ENCODE data around the gene STX5.
A peak's percentile ranks its signal among the peaks of the same experiment; 100 is the strongest.

GRCh38 chr11:62855571-62856332 lies 23.9 kb upstream of the STX5 start:
- TF ChIP-seq CTCF (IDR thresholded peaks at IDR 0.05) (no peak), POLR2A (IDR thresholded peaks at IDR 0.05) (peak; percentile 97 to 98), EP300 (IDR thresholded peaks at IDR 0.05) (peak in 1 of 4 donors; percentile 78)

Data from sigmoid colon (tissue), 4 donors.